GM12878 (cell line): ENCODE data around the gene ANXA11. TPM values are rescaled to one million over a fixed set of nuclear protein-coding genes. Genes with fewer than 3 reads are reported as not detected.
A peak's percentile ranks its signal among the peaks of the same experiment; 100 is the strongest.

Source experiments
- BHLHE40 ChIP-seq, 2 experiments: fragments of 450-650 bp in 1 of 2; IDR thresholded peaks; 2 replicates each; pipeline ENCODE4 v1.6.1; 2011 to 2017; ENCODE audit warnings: low read depth in 2 of 2, borderline replicate concordance in 1 of 2, improper control_type of control experiment in 1 of 2, low read length in 1 of 2, mild to moderate bottlenecking in 1 of 2
- BRCA1 ChIP-seq: IDR thresholded peaks from 2 replicates; pipeline ENCODE4 v1.6.1; 2011; ENCODE audit warnings: low read depth, low read length, improper control_type of control experiment
- CEBPB ChIP-seq, 2 experiments: fragments of 150-350 bp in 1 of 2; IDR thresholded peaks; 2 replicates each; pipeline ENCODE4 v1.6.1; 2012 to 2014; ENCODE audit warnings: low read depth in 2 of 2, low read length in 2 of 2, borderline replicate concordance in 1 of 2, inconsistent platforms in 1 of 2
- EGR1 ChIP-seq, 2 experiments: IDR thresholded peaks; 1 replicate in 1 of 2; 2 replicates in 1 of 2; pipeline ENCODE4 v1.6.1; 2011 to 2012; ENCODE audit warnings: low read depth in 2 of 2, low read length in 2 of 2, borderline replicate concordance in 1 of 2, mild to moderate bottlenecking in 1 of 2, moderate library complexity in 1 of 2
- ESRRA ChIP-seq: IDR thresholded peaks from 2 replicates; pipeline ENCODE4 v1.6.1; 2012; ENCODE audit warnings: mild to moderate bottlenecking, low read length, improper control_type of control experiment
- FOXM1 ChIP-seq: IDR thresholded peaks from 2 replicates; pipeline ENCODE4 v1.6.1; 2012; ENCODE audit warnings: low read depth, mild to moderate bottlenecking, inconsistent platforms, low read length, moderate library complexity
- JUNB ChIP-seq: IDR thresholded peaks from 2 replicates; pipeline ENCODE4 v1.6.1; 2016; ENCODE audit warnings: antibody characterized with exemption, mild to moderate bottlenecking
- MEF2B ChIP-seq: fragments of 450-650 bp; IDR thresholded peaks from 2 replicates; pipeline ENCODE4 v1.6.1; 2018; ENCODE audit warnings: mild to moderate bottlenecking, moderate library complexity; ENCODE audit not compliant: partially characterized antibody, poor library complexity, severe bottlenecking
- PML ChIP-seq: IDR thresholded peaks from 2 replicates; pipeline ENCODE4 v1.6.1; 2012; ENCODE audit warnings: low read length, inconsistent platforms
- RAD51 ChIP-seq: fragments of 450-650 bp; IDR thresholded peaks from 2 replicates; pipeline ENCODE4 v1.6.1; 2016; ENCODE audit warnings: moderate library complexity, mild to moderate bottlenecking, inconsistent platforms
- SP1 ChIP-seq: IDR thresholded peaks from one replicate; pipeline ENCODE4 v1.6.1; 2011; ENCODE audit warnings: low read depth, low read length
- SREBF2 ChIP-seq: IDR thresholded peaks from 2 replicates; pipeline ENCODE4 v1.6.1; 2012; ENCODE audit warnings: mild to moderate bottlenecking, low read length
- TAF1 ChIP-seq: IDR thresholded peaks from 2 replicates; pipeline ENCODE4 v1.6.1; 2011; ENCODE audit warnings: mild to moderate bottlenecking, low read depth, low read length, borderline replicate concordance
- TCF12 ChIP-seq: IDR thresholded peaks from 2 replicates; pipeline ENCODE4 v1.6.1; 2011; ENCODE audit warnings: low read depth, mild to moderate bottlenecking, low read length
- polyA plus RNA-seq, 11 experiments: library from polyadenylated mRNA; depleted of rRNA in 4 of 11; unstranded in 6 of 11; stranded (reverse) in 5 of 11; fragments of >200 nt; fragmentation: Nextera tagmentation in 4 of 11; fragmentation: Illumina TruSeq in 1 of 11; extraction: Ambion mirVana in 4 of 11; extraction: Trizol in 1 of 11; gene quantifications; 1 replicate in 1 of 11; 2 replicates in 10 of 11; pipeline versions ENCODE4 v1.2.1 to v1.2.3, GENCODE V29; 2011 to 2016; ENCODE audit warnings: inconsistent platforms in 2 of 11, missing spikeins in 2 of 11, low read depth in 1 of 11
- total RNA-seq, 4 experiments: library from RNA; depleted of rRNA in 3 of 4; stranded (reverse); fragments of >200 nt in 3 of 4; fragmentation: Illumina TruSeq in 1 of 4; extraction: Trizol in 1 of 4; gene quantifications; 2 replicates each; pipeline versions ENCODE4 v1.2.1 to v1.2.3, GENCODE V29; 2013 to 2021
- TF ChIP-seq, protein P1 (sequence below): IDR thresholded peaks from 2 replicates; pipeline ENCODE4 v1.6.1; 2011; ENCODE audit warnings: borderline replicate concordance, low read depth, mild to moderate bottlenecking, moderate library complexity, low read length; ENCODE audit not compliant: insufficient read depth, poor library complexity, severe bottlenecking
- TF ChIP-seq, protein P2 (sequence below): IDR thresholded peaks from 2 replicates; pipeline ENCODE4 v1.6.1; 2011; ENCODE audit warnings: low read depth, mild to moderate bottlenecking, low read length, moderate library complexity, borderline replicate concordance; ENCODE audit errors: extremely low read depth
- TF ChIP-seq, protein P3 (sequence below): IDR thresholded peaks from 2 replicates; pipeline ENCODE4 v1.6.1; 2012; ENCODE audit warnings: low read depth, low read length, improper control_type of control experiment
- TF ChIP-seq, protein P4 (sequence below): fragments of 450-650 bp; IDR thresholded peaks from 2 replicates; pipeline ENCODE4 v1.6.1; 2016; ENCODE audit warnings: mild to moderate bottlenecking
- TF ChIP-seq, protein P5 (sequence below): fragments of 450-650 bp; IDR thresholded peaks from 2 replicates; pipeline ENCODE4 v1.6.1; 2017; ENCODE audit warnings: mild to moderate bottlenecking
- TF ChIP-seq, protein P6 (sequence below): fragments of 450-650 bp; conservative IDR thresholded peaks from 2 replicates; pipeline ENCODE4 v1.6.1; 2017; ENCODE audit warnings: mild to moderate bottlenecking, moderate library complexity

The ANXA11 gene
- total and polyA plus RNA-seq, 10 of the 15 experiments (the other 5 are each of a cell fraction or from before 2014, with no cell fraction given): 25.0 to 129 (median 72.2) TPM

DNA sequence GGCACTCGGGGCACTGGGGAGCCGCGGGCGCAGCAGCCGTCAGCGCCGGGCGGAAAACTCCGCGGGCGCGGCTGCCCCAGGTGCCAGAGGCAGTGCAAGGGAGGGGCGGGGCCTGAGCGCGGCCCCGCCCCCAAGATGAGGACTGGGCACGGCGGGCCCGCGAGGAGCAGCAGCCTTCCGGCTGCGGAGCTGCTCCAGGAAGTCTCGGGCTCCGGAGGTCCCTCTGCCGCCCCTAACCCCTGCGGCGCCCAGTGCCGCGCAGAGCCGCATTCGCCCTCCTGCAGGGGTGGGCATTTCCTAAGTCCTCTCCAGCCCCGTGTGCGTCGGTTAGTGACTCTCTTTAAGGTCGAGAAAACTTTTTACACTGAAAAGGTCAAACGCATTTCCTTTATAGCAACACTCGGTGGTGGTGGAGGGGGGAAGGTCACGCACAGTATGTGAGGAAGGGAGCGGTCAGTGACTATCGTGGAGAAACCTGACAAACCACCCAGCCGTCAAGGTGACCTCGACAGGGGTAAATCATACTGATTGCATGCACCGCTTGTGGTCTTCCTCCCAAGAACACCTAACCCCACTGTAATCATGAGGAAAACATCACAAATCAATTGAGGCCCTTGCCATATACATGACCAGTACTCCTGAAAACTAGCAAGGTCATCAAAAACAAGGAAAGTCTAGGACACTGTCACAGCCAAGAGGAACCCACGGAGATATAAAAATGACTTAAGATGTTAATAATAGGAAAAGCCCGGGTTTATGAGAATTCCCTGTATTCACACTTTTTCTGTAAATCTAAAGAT, at the start of gene ANXA11 (continued):
- TF ChIP-seq SREBF2 (no peak), FOXM1 (no peak), CEBPB (IDR thresholded peaks at IDR 0.05; ENCODE audit: borderline replicate concordance in 1 of 2, low read depth in 2 of 2, low read length in 2 of 2) (no peak), JUNB (no peak), PML (peak; percentile 71), MEF2B (no peak), TAF1 (peak; percentile 83), SP1 (peak; percentile 1), BHLHE40 (IDR thresholded peaks at IDR 0.05; ENCODE audit: borderline replicate concordance in 1 of 2, low read depth in 2 of 2, low read length in 1 of 2) (peak; percentile 24 to 48; a peak in 2 of 4 replicates), TCF12 (peak; percentile 8; the same call in 1 of the 2 replicates), ESRRA (no peak), EGR1 (IDR thresholded peaks at IDR 0.05; ENCODE audit: borderline replicate concordance in 1 of 2, low read depth in 2 of 2, low read length in 2 of 2) (peak in 1 of 2 experiments; percentile 33; a peak in 1 of 3 replicates), RAD51 (no peak), BRCA1 (no peak)
- TF ChIP-seq, protein P1, sequence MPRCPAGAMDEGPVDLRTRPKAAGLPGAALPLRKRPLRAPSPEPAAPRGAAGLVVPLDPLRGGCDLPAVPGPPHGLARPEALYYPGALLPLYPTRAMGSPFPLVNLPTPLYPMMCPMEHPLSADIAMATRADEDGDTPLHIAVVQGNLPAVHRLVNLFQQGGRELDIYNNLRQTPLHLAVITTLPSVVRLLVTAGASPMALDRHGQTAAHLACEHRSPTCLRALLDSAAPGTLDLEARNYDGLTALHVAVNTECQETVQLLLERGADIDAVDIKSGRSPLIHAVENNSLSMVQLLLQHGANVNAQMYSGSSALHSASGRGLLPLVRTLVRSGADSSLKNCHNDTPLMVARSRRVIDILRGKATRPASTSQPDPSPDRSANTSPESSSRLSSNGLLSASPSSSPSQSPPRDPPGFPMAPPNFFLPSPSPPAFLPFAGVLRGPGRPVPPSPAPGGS: no peak
- TF ChIP-seq, protein P2, sequence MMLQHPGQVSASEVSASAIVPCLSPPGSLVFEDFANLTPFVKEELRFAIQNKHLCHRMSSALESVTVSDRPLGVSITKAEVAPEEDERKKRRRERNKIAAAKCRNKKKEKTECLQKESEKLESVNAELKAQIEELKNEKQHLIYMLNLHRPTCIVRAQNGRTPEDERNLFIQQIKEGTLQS: no peak
- TF ChIP-seq, protein P3, sequence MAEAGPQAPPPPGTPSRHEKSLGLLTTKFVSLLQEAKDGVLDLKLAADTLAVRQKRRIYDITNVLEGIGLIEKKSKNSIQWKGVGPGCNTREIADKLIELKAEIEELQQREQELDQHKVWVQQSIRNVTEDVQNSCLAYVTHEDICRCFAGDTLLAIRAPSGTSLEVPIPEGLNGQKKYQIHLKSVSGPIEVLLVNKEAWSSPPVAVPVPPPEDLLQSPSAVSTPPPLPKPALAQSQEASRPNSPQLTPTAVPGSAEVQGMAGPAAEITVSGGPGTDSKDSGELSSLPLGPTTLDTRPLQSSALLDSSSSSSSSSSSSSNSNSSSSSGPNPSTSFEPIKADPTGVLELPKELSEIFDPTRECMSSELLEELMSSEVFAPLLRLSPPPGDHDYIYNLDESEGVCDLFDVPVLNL: no peak
- TF ChIP-seq, protein P4, sequence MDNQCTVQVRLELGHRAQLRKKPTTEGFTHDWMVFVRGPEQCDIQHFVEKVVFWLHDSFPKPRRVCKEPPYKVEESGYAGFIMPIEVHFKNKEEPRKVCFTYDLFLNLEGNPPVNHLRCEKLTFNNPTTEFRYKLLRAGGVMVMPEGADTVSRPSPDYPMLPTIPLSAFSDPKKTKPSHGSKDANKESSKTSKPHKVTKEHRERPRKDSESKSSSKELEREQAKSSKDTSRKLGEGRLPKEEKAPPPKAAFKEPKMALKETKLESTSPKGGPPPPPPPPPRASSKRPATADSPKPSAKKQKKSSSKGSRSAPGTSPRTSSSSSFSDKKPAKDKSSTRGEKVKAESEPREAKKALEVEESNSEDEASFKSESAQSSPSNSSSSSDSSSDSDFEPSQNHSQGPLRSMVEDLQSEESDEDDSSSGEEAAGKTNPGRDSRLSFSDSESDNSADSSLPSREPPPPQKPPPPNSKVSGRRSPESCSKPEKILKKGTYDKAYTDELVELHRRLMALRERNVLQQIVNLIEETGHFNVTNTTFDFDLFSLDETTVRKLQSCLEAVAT: 0 out of 2 replicates have a peak, but pooled peaks have one; percentile 53
- TF ChIP-seq, protein P5, sequence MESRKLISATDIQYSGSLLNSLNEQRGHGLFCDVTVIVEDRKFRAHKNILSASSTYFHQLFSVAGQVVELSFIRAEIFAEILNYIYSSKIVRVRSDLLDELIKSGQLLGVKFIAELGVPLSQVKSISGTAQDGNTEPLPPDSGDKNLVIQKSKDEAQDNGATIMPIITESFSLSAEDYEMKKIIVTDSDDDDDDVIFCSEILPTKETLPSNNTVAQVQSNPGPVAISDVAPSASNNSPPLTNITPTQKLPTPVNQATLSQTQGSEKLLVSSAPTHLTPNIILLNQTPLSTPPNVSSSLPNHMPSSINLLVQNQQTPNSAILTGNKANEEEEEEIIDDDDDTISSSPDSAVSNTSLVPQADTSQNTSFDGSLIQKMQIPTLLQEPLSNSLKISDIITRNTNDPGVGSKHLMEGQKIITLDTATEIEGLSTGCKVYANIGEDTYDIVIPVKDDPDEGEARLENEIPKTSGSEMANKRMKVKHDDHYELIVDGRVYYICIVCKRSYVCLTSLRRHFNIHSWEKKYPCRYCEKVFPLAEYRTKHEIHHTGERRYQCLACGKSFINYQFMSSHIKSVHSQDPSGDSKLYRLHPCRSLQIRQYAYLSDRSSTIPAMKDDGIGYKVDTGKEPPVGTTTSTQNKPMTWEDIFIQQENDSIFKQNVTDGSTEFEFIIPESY: no peak
- TF ChIP-seq, protein P6, sequence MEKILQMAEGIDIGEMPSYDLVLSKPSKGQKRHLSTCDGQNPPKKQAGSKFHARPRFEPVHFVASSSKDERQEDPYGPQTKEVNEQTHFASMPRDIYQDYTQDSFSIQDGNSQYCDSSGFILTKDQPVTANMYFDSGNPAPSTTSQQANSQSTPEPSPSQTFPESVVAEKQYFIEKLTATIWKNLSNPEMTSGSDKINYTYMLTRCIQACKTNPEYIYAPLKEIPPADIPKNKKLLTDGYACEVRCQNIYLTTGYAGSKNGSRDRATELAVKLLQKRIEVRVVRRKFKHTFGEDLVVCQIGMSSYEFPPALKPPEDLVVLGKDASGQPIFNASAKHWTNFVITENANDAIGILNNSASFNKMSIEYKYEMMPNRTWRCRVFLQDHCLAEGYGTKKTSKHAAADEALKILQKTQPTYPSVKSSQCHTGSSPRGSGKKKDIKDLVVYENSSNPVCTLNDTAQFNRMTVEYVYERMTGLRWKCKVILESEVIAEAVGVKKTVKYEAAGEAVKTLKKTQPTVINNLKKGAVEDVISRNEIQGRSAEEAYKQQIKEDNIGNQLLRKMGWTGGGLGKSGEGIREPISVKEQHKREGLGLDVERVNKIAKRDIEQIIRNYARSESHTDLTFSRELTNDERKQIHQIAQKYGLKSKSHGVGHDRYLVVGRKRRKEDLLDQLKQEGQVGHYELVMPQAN: 0 out of 2 replicates have a peak, but pooled peaks have one; percentile 12
